HFF-Myc (cell line): ENCODE data around the gene CD19.
A peak's percentile ranks its signal among the peaks of the same experiment; 100 is the strongest.
"Not testable (repeated sequence)": the region's sequence is repeated elsewhere in the genome, so short reads cannot be mapped to it uniquely, and the experiment has no call there.

Source experiments
- DNase-seq: peaks from one replicate; pipeline ENCODE4 v3.0.0-alpha.2; 2011; ENCODE audit warnings: low read depth; ENCODE audit errors: extremely low read depth
- H3K4me3 ChIP-seq: replicated peaks from 2 replicates; pipeline ENCODE4 v1.5.1; 2011; ENCODE audit warnings: low read depth, mild to moderate bottlenecking, control low read depth, low read length
- TF ChIP-seq, protein P1 (sequence below): IDR thresholded peaks from 2 replicates; pipeline ENCODE4 v1.5.1; 2012; ENCODE audit warnings: mild to moderate bottlenecking, low read depth, low read length, control low read depth; ENCODE audit errors: missing control alignments

The CD19 gene

DNA sequence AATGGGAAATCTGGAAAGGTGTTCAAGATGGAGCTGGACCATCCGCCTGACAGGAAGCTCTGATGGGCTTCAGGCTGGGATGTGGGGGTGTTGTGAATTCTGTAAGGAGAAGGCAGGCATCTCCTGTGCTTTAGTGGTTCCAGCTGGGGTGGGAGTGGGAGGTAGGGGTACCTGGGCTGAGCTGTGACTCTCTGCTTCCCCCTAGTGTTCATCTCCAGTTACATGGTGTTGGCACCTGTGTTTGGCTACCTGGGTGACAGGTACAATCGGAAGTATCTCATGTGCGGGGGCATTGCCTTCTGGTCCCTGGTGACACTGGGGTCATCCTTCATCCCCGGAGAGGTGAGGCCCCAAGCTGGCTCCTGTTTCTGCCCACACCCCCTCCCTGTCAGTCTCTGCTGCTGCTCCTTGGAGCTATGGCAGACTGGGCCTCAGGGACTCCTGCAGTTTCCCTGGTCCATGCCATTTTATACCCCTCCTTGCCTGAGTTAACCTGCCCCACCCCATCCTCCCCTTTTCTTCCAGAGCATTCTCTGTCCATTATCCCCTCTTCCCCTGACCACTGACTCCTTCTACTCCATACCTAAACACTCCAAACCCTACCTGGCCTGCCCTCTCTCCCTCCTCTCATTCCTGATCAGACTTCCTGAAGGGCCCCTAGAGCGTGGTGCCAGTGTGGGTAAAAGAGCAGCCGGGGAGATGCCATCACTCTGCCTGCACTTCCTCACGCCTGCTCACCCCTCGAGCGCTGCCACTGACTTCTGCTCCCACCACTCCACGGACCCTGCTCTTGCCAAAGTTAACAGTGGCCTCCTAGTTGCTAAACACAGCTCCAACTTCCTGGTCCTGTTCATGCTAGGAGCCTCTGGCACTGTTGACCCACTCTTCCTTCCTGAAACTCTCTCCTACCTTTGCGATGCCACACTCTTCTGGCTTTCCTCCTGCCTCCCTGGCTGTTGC lies 46.2 kb downstream of the CD19 start:
- DNase-seq: no peak
- TF ChIP-seq, protein P1, sequence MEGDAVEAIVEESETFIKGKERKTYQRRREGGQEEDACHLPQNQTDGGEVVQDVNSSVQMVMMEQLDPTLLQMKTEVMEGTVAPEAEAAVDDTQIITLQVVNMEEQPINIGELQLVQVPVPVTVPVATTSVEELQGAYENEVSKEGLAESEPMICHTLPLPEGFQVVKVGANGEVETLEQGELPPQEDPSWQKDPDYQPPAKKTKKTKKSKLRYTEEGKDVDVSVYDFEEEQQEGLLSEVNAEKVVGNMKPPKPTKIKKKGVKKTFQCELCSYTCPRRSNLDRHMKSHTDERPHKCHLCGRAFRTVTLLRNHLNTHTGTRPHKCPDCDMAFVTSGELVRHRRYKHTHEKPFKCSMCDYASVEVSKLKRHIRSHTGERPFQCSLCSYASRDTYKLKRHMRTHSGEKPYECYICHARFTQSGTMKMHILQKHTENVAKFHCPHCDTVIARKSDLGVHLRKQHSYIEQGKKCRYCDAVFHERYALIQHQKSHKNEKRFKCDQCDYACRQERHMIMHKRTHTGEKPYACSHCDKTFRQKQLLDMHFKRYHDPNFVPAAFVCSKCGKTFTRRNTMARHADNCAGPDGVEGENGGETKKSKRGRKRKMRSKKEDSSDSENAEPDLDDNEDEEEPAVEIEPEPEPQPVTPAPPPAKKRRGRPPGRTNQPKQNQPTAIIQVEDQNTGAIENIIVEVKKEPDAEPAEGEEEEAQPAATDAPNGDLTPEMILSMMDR: peak; percentile 35
- no peak overlapping the region for H3K4me3 ChIP-seq

DNA sequence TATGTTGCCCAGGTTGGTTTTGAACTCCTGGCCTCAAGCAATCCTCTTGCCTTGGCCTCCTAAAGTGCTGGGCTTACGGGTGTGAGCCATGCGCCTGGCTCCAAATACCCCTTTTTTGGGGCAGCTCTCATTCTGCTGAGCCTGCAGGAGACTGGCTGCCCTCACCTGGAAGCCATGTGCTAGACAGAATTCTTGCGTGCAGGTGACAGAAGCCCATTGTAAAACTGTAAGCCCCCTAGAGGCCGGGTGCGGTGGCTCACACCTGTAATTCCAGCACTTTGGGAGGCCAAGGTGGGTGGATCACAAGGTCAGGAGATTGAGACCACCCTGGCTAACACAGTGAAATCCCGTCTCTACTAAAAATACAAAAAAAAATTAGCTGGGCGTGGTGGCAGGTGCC lies 48.6 kb downstream of the CD19 start:
- not testable (repeated sequence) for DNase-seq, H3K4me3 ChIP-seq

DNA sequence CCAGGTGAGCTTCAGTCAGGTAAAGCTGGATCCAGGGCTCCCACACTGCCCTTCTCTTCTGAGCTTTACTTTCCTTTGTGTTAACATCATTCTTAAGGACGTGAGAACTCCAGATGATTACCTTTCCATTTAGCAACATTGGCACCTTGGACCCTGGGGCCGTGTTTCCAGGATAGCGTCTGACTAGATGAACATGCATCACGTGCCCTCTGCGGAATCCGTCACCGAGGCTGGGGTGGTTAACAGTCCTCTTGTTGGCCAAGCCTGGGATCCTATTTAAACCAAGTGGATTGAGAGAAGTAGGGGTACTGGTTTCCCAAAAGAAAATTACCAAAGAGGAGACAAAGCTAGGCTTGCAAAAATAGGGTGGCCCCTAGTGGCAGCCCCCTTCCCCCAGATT lies 49.2 kb downstream of the CD19 start:
- TF ChIP-seq, protein P1: no peak
- H3K4me3 ChIP-seq: no peak overlapping the region
- DNase-seq: no peak

DNA sequence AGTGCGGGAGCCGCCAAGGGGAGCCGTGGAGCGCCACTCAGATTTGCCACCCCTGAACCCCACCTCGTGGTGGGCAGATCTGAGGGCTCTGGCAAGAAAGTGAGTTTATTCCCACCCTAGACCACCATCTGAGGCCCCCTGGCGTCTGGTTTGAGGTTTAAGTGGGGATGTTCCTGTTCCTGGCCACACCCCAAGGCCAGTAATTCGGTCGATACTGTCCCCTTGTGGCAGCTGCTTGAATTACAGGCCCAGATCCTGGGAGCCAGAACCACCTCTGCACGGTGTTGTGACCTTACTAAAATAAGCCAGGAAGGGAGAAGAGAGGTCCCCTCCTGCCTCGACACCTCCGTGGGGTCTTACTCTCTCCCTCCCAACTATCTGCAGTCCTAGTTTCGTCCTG lies 49.7 kb downstream of the CD19 start:
- no peak overlapping the region for H3K4me3 ChIP-seq
- DNase-seq: no peak
- TF ChIP-seq, protein P1: peak; percentile 89

DNA sequence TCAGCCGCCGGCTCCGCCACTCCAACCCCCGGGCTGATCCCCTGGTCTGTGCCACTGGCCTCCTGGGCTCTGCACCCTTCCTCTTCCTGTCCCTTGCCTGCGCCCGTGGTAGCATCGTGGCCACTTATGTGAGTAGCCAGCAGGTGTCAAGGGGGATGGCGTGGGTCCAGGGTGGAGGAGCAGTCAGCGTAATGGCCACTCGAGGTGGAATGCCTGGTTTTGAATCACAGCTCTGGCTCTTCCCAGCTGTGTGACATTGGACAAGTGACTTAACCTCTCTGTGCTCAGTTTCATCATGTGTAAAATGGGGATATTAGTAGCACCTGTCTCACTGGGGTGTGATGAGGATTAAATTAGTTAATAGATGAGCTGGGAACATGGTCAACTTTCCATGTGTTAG lies 50.6 kb downstream of the CD19 start:
- no peak overlapping the region for H3K4me3 ChIP-seq
- TF ChIP-seq, protein P1: no peak
- DNase-seq: no peak

DNA sequence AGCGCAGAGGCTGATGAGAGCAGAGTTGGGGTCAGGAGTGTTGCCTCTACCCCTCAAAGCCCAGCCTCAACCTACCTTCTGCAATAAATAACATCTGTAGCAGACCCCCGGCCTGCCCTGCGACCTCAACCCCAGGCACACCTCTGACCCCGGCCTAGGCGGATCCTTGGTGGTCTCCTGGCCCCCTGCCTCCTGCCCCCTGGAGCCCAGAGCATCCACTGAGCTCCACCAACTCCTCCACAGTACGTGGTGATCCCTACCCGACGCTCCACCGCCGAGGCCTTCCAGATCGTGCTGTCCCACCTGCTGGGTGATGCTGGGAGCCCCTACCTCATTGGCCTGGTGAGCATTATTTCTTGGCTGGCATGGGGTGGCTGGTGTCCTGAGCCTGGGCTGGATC lies 51.2 kb downstream of the CD19 start:
- TF ChIP-seq, protein P1: no peak
- no peak for DNase-seq
- no peak overlapping the region for H3K4me3 ChIP-seq

DNA sequence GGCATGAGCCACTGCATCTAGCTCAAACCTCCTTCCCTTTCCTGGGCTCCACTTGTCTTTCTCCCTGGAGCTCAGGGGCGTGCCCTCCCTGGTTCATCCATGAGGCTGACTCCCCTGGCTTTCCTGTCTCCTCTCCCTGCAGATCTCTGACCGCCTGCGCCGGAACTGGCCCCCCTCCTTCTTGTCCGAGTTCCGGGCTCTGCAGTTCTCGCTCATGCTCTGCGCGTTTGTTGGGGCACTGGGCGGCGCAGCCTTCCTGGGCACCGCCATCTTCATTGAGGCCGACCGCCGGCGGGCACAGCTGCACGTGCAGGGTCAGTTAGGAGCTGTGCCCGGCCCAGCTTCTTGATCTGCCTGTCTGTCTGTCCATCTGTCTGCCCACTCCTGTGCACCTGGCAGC lies 51.9 kb downstream of the CD19 start:
- TF ChIP-seq, protein P1: no peak
- H3K4me3 ChIP-seq: no peak overlapping the region
- no peak for DNase-seq
